ENCODE results near the gene CPPED1. TPM values are rescaled to one million over a fixed set of nuclear protein-coding genes. Genes with fewer than 3 reads are reported as not detected.

The CPPED1 gene
- total RNA-seq, 1 donor from 2014 or later = 9.7 TPM

DNA sequence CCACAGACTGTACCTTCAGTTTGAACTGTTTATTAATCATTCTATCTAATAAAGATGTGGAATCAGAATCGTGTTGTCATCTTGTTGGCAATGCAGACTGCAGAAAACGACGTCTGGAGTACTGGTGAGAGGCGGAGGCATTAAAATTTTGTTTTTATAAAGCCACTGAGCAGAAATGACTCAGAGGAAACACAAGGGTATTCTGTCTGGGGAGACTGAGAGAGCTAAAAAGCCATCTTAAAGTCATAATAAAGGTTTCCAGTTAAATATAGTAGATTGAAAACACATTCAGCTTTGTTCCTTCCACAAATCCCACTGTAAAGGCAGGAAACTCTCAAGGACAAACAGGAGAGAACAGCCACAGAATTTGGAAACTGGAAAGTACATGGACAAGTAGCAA is 74.2 kb downstream of the CPPED1 start:
- Histone ChIP-seq H2AFZ (replicated peaks) (no peak overlapping the region), H3K27ac (no peak overlapping the region), H4K20me1 (ENCODE audit: low read depth) (no peaks in the 10 kb centered on the region), H3K4me3 (no peak overlapping the region), H3K4me2 (no peak overlapping the region), H3F3A (ENCODE audit: low read depth) (no peaks in the 10 kb centered on the region), H3K79me2 (ENCODE audit: low read depth) (no peaks in the 10 kb centered on the region), H3K36me3 (no peaks in the 10 kb centered on the region), H3K4me1 (peaks cover 5% of the 10 kb centered on the region), H3K9me3 (ENCODE audit: low read depth) (no peaks in the 10 kb centered on the region), H3K9ac (no peak overlapping the region), H3K27me3 (no peaks in the 10 kb centered on the region)
- H3K27ac Mint-ChIP-seq = no peak overlapping the region
- TF ChIP-seq EZH2 (IDR thresholded peaks at IDR 0.05) = no peak
- TF ChIP-seq, protein P1, sequence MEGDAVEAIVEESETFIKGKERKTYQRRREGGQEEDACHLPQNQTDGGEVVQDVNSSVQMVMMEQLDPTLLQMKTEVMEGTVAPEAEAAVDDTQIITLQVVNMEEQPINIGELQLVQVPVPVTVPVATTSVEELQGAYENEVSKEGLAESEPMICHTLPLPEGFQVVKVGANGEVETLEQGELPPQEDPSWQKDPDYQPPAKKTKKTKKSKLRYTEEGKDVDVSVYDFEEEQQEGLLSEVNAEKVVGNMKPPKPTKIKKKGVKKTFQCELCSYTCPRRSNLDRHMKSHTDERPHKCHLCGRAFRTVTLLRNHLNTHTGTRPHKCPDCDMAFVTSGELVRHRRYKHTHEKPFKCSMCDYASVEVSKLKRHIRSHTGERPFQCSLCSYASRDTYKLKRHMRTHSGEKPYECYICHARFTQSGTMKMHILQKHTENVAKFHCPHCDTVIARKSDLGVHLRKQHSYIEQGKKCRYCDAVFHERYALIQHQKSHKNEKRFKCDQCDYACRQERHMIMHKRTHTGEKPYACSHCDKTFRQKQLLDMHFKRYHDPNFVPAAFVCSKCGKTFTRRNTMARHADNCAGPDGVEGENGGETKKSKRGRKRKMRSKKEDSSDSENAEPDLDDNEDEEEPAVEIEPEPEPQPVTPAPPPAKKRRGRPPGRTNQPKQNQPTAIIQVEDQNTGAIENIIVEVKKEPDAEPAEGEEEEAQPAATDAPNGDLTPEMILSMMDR (IDR thresholded peaks at IDR 0.05) = no peak
- TF ChIP-seq EZH2phosphoT487 (IDR thresholded peaks at IDR 0.05) = no peak
- H3K4me3 Mint-ChIP-seq = no peak overlapping the region
- H3K4me1 Mint-ChIP-seq = peaks cover under 1% of the 10 kb centered on the region
- peaks cover 16% of the 10 kb centered on the region for H3K36me3 Mint-ChIP-seq
- DNase-seq (ENCODE audit: low spot score) = no peak
- H3K27me3 Mint-ChIP-seq (ENCODE audit: insufficient read depth, low read depth) = peaks cover 2% of the 10 kb centered on the region
- peaks cover 24% of the 10 kb centered on the region for H3K9me3 Mint-ChIP-seq

DNA sequence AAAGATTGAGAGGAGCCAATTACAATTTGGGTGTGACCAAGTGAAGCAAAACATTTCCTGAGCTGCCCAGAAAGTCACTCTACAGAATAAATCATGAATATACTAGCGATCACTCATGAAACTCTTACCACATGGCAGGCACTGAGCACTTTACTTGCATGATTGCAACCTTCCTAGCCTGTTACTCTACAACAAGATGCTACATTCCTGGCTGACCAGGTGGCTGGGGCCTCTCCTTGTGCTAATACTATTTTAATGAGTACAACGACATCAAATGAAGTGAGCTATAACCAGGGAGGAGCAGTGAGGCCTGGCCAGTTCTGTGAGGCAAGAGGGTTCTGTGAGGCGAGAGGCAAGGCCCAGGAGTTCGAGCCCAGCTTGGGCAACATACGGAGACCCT is 75.2 kb downstream of the CPPED1 start:
- H3K27ac ChIP-seq = no peak overlapping the region
- no peaks in the 10 kb centered on the region for H3K79me2 ChIP-seq (ENCODE audit: low read depth)
- peaks cover 13% of the 10 kb centered on the region for H3K36me3 Mint-ChIP-seq
- peaks cover 21% of the 10 kb centered on the region for H3K9me3 Mint-ChIP-seq
- no peak overlapping the region for H2AFZ ChIP-seq (replicated peaks)
- H3K27me3 Mint-ChIP-seq (ENCODE audit: insufficient read depth, low read depth) = peaks cover 2% of the 10 kb centered on the region
- no peaks in the 10 kb centered on the region for H3K9me3 ChIP-seq (ENCODE audit: low read depth)
- no peak for TF ChIP-seq EZH2phosphoT487 (IDR thresholded peaks at IDR 0.05)
- no peak for TF ChIP-seq EZH2 (IDR thresholded peaks at IDR 0.05)
- TF ChIP-seq, protein P1 (IDR thresholded peaks at IDR 0.05) = no peak
- H3K4me1 ChIP-seq = peaks cover 11% of the 10 kb centered on the region
- no peak overlapping the region for H3K27ac Mint-ChIP-seq
- H3F3A ChIP-seq (ENCODE audit: low read depth) = no peaks in the 10 kb centered on the region
- no peak overlapping the region for H3K4me3 ChIP-seq
- H3K4me1 Mint-ChIP-seq = peaks cover 9% of the 10 kb centered on the region
- H3K9ac ChIP-seq = no peak overlapping the region
- no peaks in the 10 kb centered on the region for H3K27me3 ChIP-seq
- no peak for DNase-seq (ENCODE audit: low spot score)
- no peak overlapping the region for H3K4me2 ChIP-seq
- no peak overlapping the region for H3K4me3 Mint-ChIP-seq
- H3K36me3 ChIP-seq = no peaks in the 10 kb centered on the region
- no peaks in the 10 kb centered on the region for H4K20me1 ChIP-seq (ENCODE audit: low read depth)

DNA sequence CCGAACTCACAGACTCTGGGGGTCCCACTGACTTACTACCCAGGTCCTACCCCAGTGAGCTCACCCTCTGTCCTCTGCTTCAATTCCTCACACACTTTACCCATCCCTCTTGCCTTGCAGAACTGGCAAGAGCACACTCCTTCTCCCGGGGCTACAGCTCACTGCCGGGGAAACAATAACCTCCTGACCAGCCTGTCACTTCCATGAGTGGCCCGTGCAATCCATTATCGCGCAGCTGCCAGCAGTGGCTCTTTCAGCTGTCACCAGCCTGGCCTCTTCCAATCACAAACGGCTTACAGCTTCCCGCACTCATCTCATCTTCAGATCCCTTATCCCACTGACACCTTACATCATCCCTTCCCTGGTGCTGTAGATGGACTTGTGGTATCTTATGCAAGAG is 79.5 kb downstream of the CPPED1 start:
- Mint-ChIP-seq H3K36me3 (peaks cover 2% of the 10 kb centered on the region), H3K4me3 (no peak overlapping the region), H3K4me1 (peaks cover 22% of the 10 kb centered on the region), H3K27me3 (ENCODE audit: insufficient read depth, low read depth) (peaks cover 2% of the 10 kb centered on the region), H3K9me3 (no peaks in the 10 kb centered on the region), H3K27ac (no peak overlapping the region)
- no peaks in the 10 kb centered on the region for H4K20me1 ChIP-seq (ENCODE audit: low read depth)
- no peak for DNase-seq (ENCODE audit: low spot score)
- peaks cover 14% of the 10 kb centered on the region for H3K4me1 ChIP-seq
- no peaks in the 10 kb centered on the region for H3K36me3 ChIP-seq
- no peak overlapping the region for H3K27ac ChIP-seq
- H3F3A ChIP-seq (ENCODE audit: low read depth) = no peaks in the 10 kb centered on the region
- no peak overlapping the region for H3K9ac ChIP-seq
- no peaks in the 10 kb centered on the region for H3K9me3 ChIP-seq (ENCODE audit: low read depth)
- no peak overlapping the region for H3K4me2 ChIP-seq
- TF ChIP-seq, protein P1 (IDR thresholded peaks at IDR 0.05) = no peak
- no peak for TF ChIP-seq EZH2 (IDR thresholded peaks at IDR 0.05)
- no peak for TF ChIP-seq EZH2phosphoT487 (IDR thresholded peaks at IDR 0.05)
- H3K4me3 ChIP-seq = no peak overlapping the region
- H3K79me2 ChIP-seq (ENCODE audit: low read depth) = no peaks in the 10 kb centered on the region
- H2AFZ ChIP-seq (replicated peaks) = no peak overlapping the region
- no peaks in the 10 kb centered on the region for H3K27me3 ChIP-seq
